Measurements from ENCODE around the gene SPATA17.

DNA sequence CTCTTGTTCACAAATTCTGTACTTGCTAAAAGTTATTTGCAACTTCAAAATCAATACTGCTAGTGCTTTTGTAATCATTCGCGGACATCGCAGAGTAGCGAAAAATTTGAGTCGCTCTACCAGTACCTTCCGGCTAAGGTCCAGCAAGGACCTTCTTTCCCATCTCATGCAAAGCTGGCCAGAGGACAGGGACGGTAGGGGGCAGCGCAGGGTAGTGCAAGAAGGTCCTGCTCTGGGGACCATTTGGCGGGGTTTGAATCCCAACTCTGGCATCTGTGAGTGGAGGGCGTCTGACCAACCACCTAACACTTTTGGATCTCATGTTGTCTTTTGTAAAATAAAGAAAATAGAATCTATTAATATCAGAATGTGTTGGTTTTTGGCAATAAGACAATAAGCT, 258.3 kb downstream of the SPATA17 start:
- TF ChIP-seq CTCF (conservative IDR thresholded peaks at IDR 0.05) (peak; percentile 38), ZFX (IDR thresholded peaks at IDR 0.05) (no peak)
